GM10248 (cell line): ENCODE results near the gene MARCHF7.

Experiments
- CTCF ChIA-PET: fragments of 300-600 bp; sonication (Branson Sonifier 250); formaldehyde crosslinking; extraction: SDS; loops from one replicate; lab custom pipeline; 2021; ENCODE audit warnings: antibody characterized with exemption; lab: Yijun Ruan, JAX
- POLR2A ChIA-PET: fragments of 350-650 bp; sonication (Branson Sonifier 250); formaldehyde crosslinking; extraction: SDS; loops from one replicate; lab custom pipeline; 2020; ENCODE audit warnings: antibody characterized with exemption; lab: Yijun Ruan, JAX
- DNase-seq: peaks from one replicate; pipeline ENCODE4 v3.0.0; 2012; ENCODE audit errors: extremely low spot score
- CTCF ChIP-seq: IDR thresholded peaks from 2 replicates; pipeline ENCODE4 v1.5.1; 2012; ENCODE audit warnings: mild to moderate bottlenecking, low read depth; ENCODE audit errors: extremely low read depth, missing control alignments, control extremely low read depth

Gene MARCHF7

DNA sequence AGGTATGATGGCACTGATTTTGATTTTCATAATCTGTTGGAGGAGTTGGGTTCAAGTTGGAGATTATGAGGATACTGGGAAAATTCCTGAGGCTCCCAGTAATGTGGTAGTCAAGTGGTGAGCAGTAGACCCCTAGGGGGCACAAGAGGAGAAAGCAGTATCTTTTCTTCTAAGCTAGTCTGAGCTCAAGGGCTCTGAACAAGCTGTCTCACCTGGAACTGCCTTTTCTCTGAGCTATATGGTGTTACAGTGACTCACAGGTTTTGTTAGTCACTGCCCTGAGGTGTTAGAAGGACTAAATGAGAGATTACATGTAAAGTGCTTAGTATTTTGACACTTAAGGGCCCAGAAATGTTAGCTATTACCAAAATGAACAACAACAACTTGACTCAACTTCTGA, 43.5 kb downstream of the MARCHF7 start:
- ChIA-PET POLR2A (no interaction called here), CTCF (interaction anchor here (1.0 to 1.4 kb wide), 3 partner anchors 10 to 19 kb away, joined by 3 to 5 read pairs (median 3); no protein-coding TSS in a partner anchor)
- peak; percentile 12 for TF ChIP-seq CTCF
- DNase-seq = no peak

GRCh38 chr2:159758239-159758638, 45.9 kb downstream of the MARCHF7 start:
- DNase-seq = no peak
- POLR2A ChIA-PET = no interaction called here
- CTCF ChIA-PET = interaction anchor here (1.8 kb wide), 1 partner anchor 87 kb away, joined by 5 read pairs; no protein-coding TSS in a partner anchor

DNA sequence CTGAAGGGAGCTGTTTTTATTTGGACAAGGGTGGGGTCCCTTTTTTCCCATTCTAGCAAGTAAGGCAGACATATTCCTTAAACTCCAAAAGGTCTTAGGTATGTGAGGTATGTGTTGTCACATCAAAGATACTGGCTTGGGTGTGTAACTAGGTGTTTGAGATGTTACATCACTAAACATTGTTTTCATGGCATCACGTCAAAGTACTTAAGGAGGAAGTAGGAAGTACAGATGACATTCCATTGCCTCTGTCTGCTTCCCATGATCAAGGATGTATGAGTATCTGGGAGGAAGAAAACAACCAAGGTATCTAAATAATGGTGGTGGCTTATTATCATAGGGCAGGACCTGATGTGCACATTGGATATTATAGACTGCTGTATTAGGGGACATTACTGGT, 46.4 kb downstream of the MARCHF7 start:
- no peak for TF ChIP-seq CTCF
- ChIA-PET POLR2A (no interaction called here), CTCF (interaction anchor here (0.8 to 1.8 kb wide), 4 partner anchors 11 to 86 kb away, joined by 3 to 5 read pairs (median 4); no protein-coding TSS in a partner anchor)
- no peak for DNase-seq

More at GRCh38 chr2:159758239-159758638, 45.9 kb downstream of the MARCHF7 start:
- TF ChIP-seq CTCF = no peak

- TF ChIP-seq CTCF = no peak
- POLR2A ChIA-PET = no interaction called here
- no peak for DNase-seq
- CTCF ChIA-PET = interaction anchor here (0.8 to 1.8 kb wide), 4 partner anchors 10 to 85 kb away, joined by 3 to 5 read pairs (median 4); no protein-coding TSS in a partner anchor
These were observed 47.3 kb downstream of the MARCHF7 start for GRCh38 chr2:159759577-159759976.

DNA sequence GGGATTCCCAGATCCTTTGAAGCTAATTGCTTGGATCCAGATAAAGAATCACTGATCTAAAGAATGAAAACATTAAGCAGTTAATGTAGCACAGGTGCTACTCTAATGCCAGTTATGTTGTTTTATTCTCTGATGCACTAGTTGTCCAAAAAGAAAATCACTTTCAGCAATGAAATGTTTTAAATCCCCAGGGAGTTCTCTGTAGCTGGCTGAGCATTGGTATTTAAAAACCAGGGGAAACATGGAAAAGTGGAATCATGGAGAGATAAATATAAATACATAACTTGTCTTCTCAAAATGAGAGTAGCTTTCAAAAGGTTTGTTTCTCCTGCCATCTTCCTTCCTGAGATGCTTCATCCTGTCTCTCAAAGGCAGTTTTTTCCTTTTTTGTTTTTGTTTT, 48.0 kb downstream of the MARCHF7 start:
- no peak for TF ChIP-seq CTCF
- no peak for DNase-seq
- POLR2A ChIA-PET = no interaction called here
- CTCF ChIA-PET = no interaction called here

GRCh38 chr2:159762075-159762474, 49.8 kb downstream of the MARCHF7 start:
- no peak for DNase-seq
- CTCF ChIA-PET = interaction anchor here (0.9 to 2.6 kb wide), 7 partner anchors 8 to 47 kb away, joined by 3 to 10 read pairs (median 4); no protein-coding TSS in a partner anchor

More at GRCh38 chr2:159762075-159762474, 49.8 kb downstream of the MARCHF7 start:
- POLR2A ChIA-PET = no interaction called here
- no peak for TF ChIP-seq CTCF
